ENCODE results near the gene OPALIN. TPM values are rescaled to one million over a fixed set of nuclear protein-coding genes. Genes with fewer than 3 reads are reported as not detected.

The OPALIN gene
- total and polyA plus RNA-seq, 11 donors: 0.16 TPM; not detected in 10

DNA sequence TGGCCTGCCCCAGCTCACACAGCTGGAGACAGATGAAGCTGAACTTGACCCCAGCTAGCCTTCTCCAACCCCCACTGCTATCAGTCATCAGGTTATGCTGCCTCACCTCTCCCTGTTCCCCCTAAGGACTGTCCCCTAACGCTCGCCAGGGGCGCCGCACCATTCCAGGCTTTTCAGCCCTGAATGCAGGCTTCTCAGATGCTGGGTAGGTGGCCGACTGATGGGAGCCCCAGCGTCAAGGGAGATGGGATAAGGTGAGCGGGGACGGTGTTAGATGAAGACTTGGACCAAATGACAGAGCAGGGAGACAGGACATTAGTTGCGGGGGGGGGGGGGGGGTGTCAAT is 15.8 kb upstream of the OPALIN start:
- ATAC-seq (no peak), DNase-seq (no peak)
- peaks cover 0 to 28% (median 11%) of the 10 kb centered on the region in 12 donors for H3K4me1 ChIP-seq
- no peak overlapping the region for H3K27ac ChIP-seq
- intact Hi-C loops (cut with DNase I): loop anchor here in 6 of 10 donors (2.0 to 10.0 kb wide), 6 partner anchors 16 to 660 kb away; partner anchors contain the start of genes LCOR (in 3 of the 6) and TLL2 (in 2 of the 6)
- no peaks in the 10 kb centered on the region for H3K9me3 ChIP-seq
- WGBS, 4 donors: 15 to 35% (median 28%) methylated on average over 8 to 9 of the region's 9 CpGs
- H3K27me3 ChIP-seq: no peaks in the 10 kb centered on the region
- H3K36me3 ChIP-seq: no peaks in the 10 kb centered on the region
- TF ChIP-seq CTCF (IDR thresholded peaks at IDR 0.05) (no peak), POLR2A (IDR thresholded peaks at IDR 0.05) (no peak)
- peak overlapping the region in 8 of 12 donors; percentile 26 to 63 (median 52) for H3K4me3 ChIP-seq

DNA sequence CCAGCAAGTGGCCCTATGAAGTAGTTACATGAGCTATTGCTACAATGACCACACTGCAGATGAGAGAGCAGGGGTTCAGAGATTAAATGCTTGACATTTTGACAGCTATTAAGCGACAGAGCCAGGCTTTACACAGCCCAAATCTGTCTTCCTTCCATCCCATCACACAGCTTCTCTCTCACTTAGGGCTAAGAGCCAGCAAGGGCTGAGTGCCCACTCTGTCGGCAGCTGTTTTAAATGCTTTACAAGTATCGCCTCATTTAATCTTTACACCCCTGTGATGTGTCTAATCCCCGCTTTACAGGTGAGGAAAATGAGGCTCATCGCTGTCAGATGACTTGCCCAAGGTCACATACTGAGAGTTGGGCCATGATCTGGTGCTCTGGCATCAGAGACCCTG is 15.2 kb upstream of the OPALIN start:
- H3K4me3 ChIP-seq: no peak overlapping the region
- no peaks in the 10 kb centered on the region for H3K9me3 ChIP-seq
- H3K27ac ChIP-seq: no peak overlapping the region
- ATAC-seq (no peak), DNase-seq (no peak)
- intact Hi-C loops (cut with DNase I): loop anchor here in 6 of 10 donors (2.0 to 10.0 kb wide), 6 partner anchors 17 to 661 kb away; partner anchors contain the start of genes LCOR (in 3 of the 6) and TLL2 (in 2 of the 6)
- H3K27me3 ChIP-seq: no peaks in the 10 kb centered on the region
- peaks cover 0 to 28% (median 11%) of the 10 kb centered on the region in 12 donors for H3K4me1 ChIP-seq
- no peaks in the 10 kb centered on the region for H3K36me3 ChIP-seq
- TF ChIP-seq CTCF (IDR thresholded peaks at IDR 0.05) (no peak), POLR2A (IDR thresholded peaks at IDR 0.05) (no peak)
- WGBS, 4 donors: 66 to 73% (median 69%) methylated on average over 5 of the region's 5 CpGs

DNA sequence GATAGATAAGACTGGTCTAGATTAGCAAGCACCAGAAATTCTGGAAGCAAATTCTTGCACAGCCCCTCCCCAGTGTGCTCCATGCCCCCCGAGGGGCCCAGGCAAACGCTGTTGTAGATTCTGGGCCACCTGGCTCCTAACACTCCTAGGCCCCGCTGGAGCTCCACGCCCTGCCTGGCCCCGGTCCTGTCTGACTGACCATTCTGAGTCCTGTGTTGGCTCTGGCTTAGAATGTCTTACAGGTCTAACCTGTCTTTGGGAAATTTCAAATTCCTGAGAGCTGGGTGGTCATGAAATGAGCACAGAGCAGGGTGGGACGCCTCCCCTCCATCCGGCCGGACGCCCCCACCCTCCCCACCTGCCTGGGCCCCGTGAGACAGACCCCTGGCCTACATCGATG is 12.6 kb upstream of the OPALIN start:
- H3K4me3 ChIP-seq: no peak overlapping the region
- 85 to 90% (median 86%) methylated on average over 10 to 11 of the region's 11 CpGs for WGBS, 4 donors
- DNase-seq: no peak
- no peak for ATAC-seq
- no peak overlapping the region for H3K27ac ChIP-seq
- peaks cover 0 to 22% (median 4%) of the 10 kb centered on the region in 12 donors for H3K4me1 ChIP-seq
- no peaks in the 10 kb centered on the region for H3K27me3 ChIP-seq
- intact Hi-C loops (cut with DNase I): loop anchor here in 5 of 10 donors (10.0 kb wide), 4 partner anchors 373 to 663 kb away; partner anchors contain the start of gene LCOR (in 3 of the 5)
- no peaks in the 10 kb centered on the region for H3K9me3 ChIP-seq
- H3K36me3 ChIP-seq: no peaks in the 10 kb centered on the region
- TF ChIP-seq CTCF (IDR thresholded peaks at IDR 0.05) (no peak), POLR2A (IDR thresholded peaks at IDR 0.05) (no peak)

- DNase-seq (peak in 2 of 5 donors; percentile 40 to 41), ATAC-seq (peak in 1 of 4 donors; percentile 20)
- H3K9me3 ChIP-seq: no peaks in the 10 kb centered on the region
- WGBS, 4 donors: 35 to 61% (median 36%) methylated on average over 9 to 16 of the region's 16 CpGs
- intact Hi-C loops (cut with DNase I): loop anchor here in 5 of 10 donors (10.0 kb wide), 4 partner anchors 374 to 664 kb away; partner anchors contain the start of gene LCOR (in 3 of the 5)
- no peaks in the 10 kb centered on the region for H3K27me3 ChIP-seq
- TF ChIP-seq POLR2A (IDR thresholded peaks at IDR 0.05): no peak
- TF ChIP-seq CTCF (IDR thresholded peaks at IDR 0.05): peak; percentile 76 to 87 (median 80)
- no peaks in the 10 kb centered on the region for H3K36me3 ChIP-seq
- H3K27ac ChIP-seq: no peak overlapping the region
- peaks cover 0 to 22% (median 4%) of the 10 kb centered on the region in 12 donors for H3K4me1 ChIP-seq
- no peak overlapping the region for H3K4me3 ChIP-seq
Observed at GRCh38 chr10:96370584-96371157, 11.9 kb upstream of the OPALIN start.

Measured in heart left ventricle (tissue), 16 donors.